Fibroblast of lung (primary cell): ENCODE measurements around the gene SDK2.

Source experiments
- CTCF ChIP-seq, 2 donors: IDR thresholded peaks in 1 of 2; conservative IDR thresholded peaks in 1 of 2; 1 replicate in 1 of 2; 2 replicates in 1 of 2; pipeline ENCODE4 v1.5.1; 2011 to 2012; ENCODE audit warnings: low read length in 2 of 2, control low read depth in 1 of 2, inconsistent platforms in 1 of 2, low read depth in 1 of 2, mild to moderate bottlenecking in 1 of 2
- EZH2 ChIP-seq: IDR thresholded peaks from 2 replicates; pipeline ENCODE4 v1.5.1; 2012; ENCODE audit warnings: low read length, control low read depth, mild to moderate bottlenecking; ENCODE audit errors: missing control alignments

GRCh38 chr17:73293031-73293430, 351.2 kb downstream of the SDK2 start:
- TF ChIP-seq CTCF (conservative IDR thresholded peaks at IDR 0.05 in 1 of 2, IDR thresholded peaks at IDR 0.05 in 1 of 2; ENCODE audit: low read depth in 1 of 2, low read length in 2 of 2) (no peak), EZH2 (no peak)
